IMR-90 (cell line): ENCODE results near the gene ZNF80. TPM values are rescaled to one million over a fixed set of nuclear protein-coding genes. Genes with fewer than 3 reads are reported as not detected.

Experiments used
- ATAC-seq: fragments of 200-7000 bp; cut with Tn5 transposase; 2 replicates; pipeline ENCODE4 v1.9.1; 2020; ENCODE audit warnings: low read depth, mild to moderate bottlenecking, moderate library complexity
- BruUV-seq: library from RNA; stranded (reverse); fragments of 400-500 nt; replicated peaks from 2 replicates; lab custom pipeline; 2021; lab: Mats Ljungman, UMichigan
- CTCF ChIA-PET: fragments of 300-600 bp; formaldehyde crosslinking; extraction: SDS; loops from one replicate; lab custom pipeline; 2021; ENCODE audit warnings: antibody characterized with exemption; lab: Yijun Ruan, JAX
- POLR2A ChIA-PET: fragments of 300-600 bp; sonication (Branson Sonifier 250); formaldehyde crosslinking; loops from one replicate; lab custom pipeline; 2022; ENCODE audit warnings: antibody characterized with exemption; ENCODE audit not compliant: unreplicated experiment; lab: Charles Lee
- DNase-seq: peaks from one replicate; pipeline ENCODE4 v3.0.0; 2013
- H2AFZ ChIP-seq: replicated peaks from 2 replicates; pipeline ENCODE3; 2013; ENCODE audit warnings: low read length, mild to moderate bottlenecking; ENCODE audit not compliant: poor library complexity
- H2AK5ac ChIP-seq: 2 replicates; pipeline ENCODE4 v1.6.1; 2013; ENCODE audit warnings: low read depth, low read length, inconsistent platforms
- H2AK9ac ChIP-seq: replicated peaks from 2 replicates; pipeline ENCODE3; 2013; ENCODE audit warnings: mild to moderate bottlenecking, low read depth, low read length, moderate library complexity; ENCODE audit not compliant: poor library complexity
- H2BK120ac ChIP-seq: 2 replicates; pipeline ENCODE4 v1.6.1; 2013; ENCODE audit warnings: low read depth, low read length, inconsistent platforms
- H2BK15ac ChIP-seq: 3 replicates; pipeline ENCODE4 v1.6.1; 2013; ENCODE audit warnings: low read depth, low read length, inconsistent platforms
- H2BK20ac ChIP-seq: 2 replicates; pipeline ENCODE4 v1.6.1; 2013; ENCODE audit warnings: low read depth, mild to moderate bottlenecking, inconsistent platforms, low read length, moderate library complexity
- H2BK5ac ChIP-seq: 2 replicates; pipeline ENCODE4 v1.6.1; 2013; ENCODE audit warnings: mild to moderate bottlenecking, low read depth, low read length, inconsistent platforms; ENCODE audit not compliant: poor library complexity, severe bottlenecking
- H3K14ac ChIP-seq: replicated peaks from 2 replicates; pipeline ENCODE4 v1.6.1; 2013; ENCODE audit warnings: low read depth, low read length, inconsistent platforms
- H3K18ac ChIP-seq: 2 replicates; pipeline ENCODE4 v1.6.1; 2013; ENCODE audit warnings: low read depth, low read length, control low read depth
- H3K23ac ChIP-seq: 2 replicates; pipeline ENCODE4 v1.6.1; 2013; ENCODE audit warnings: low read depth, low read length, inconsistent platforms
- H3K27ac ChIP-seq: 2 replicates; pipeline ENCODE4 v1.5.1; 2013; ENCODE audit warnings: mild to moderate bottlenecking, control low read depth, low read length; ENCODE audit not compliant: insufficient read depth
- H3K27me3 ChIP-seq: 2 replicates; pipeline ENCODE4 v1.6.1; 2013; ENCODE audit warnings: low read length; ENCODE audit not compliant: control insufficient read depth, insufficient read depth
- H3K36me3 ChIP-seq: 2 replicates; pipeline ENCODE4 v1.6.1; 2013; ENCODE audit warnings: low read length, mixed read lengths; ENCODE audit not compliant: control insufficient read depth, insufficient read depth
- H3K4ac ChIP-seq: 2 replicates; pipeline ENCODE4 v1.6.1; 2013; ENCODE audit warnings: low read depth, low read length, inconsistent platforms
- H3K4me1 ChIP-seq: 2 replicates; pipeline ENCODE4 v1.6.1; 2013; ENCODE audit warnings: low read length, mixed read lengths; ENCODE audit not compliant: control insufficient read depth, insufficient read depth
- H3K4me2 ChIP-seq: 2 replicates; pipeline ENCODE4 v1.6.1; 2013; ENCODE audit warnings: low read depth, mild to moderate bottlenecking, control low read depth, low read length, moderate library complexity
- H3K4me3 ChIP-seq: 2 replicates; pipeline ENCODE4 v1.5.1; 2013; ENCODE audit warnings: low read depth, mild to moderate bottlenecking, control low read depth, low read length, moderate library complexity; ENCODE audit not compliant: insufficient read depth
- H3K56ac ChIP-seq: 2 replicates; pipeline ENCODE4 v1.6.1; 2013; ENCODE audit warnings: low read length, inconsistent platforms; ENCODE audit not compliant: insufficient read depth; ENCODE audit errors: extremely low read depth
- H3K79me1 ChIP-seq, 2 experiments: 2 replicates each; pipeline ENCODE4 v1.6.1; 2013; ENCODE audit warnings: low read length in 2 of 2, inconsistent platforms in 1 of 2, low read depth in 1 of 2
- H3K9ac ChIP-seq: 2 replicates; pipeline ENCODE4 v1.6.1; 2013; ENCODE audit warnings: low read depth, low read length, control low read depth
- H3K9me1 ChIP-seq: 2 replicates; pipeline ENCODE4 v1.6.1; 2013; ENCODE audit warnings: low read length, inconsistent platforms; ENCODE audit not compliant: insufficient read depth
- H3K9me3 ChIP-seq: 2 replicates; pipeline ENCODE4 v1.6.1; 2013; ENCODE audit warnings: low read length; ENCODE audit not compliant: control insufficient read depth, insufficient read depth
- H4K20me1 ChIP-seq: 2 replicates; pipeline ENCODE4 v1.6.1; 2013; ENCODE audit warnings: low read length, inconsistent platforms; ENCODE audit not compliant: insufficient read depth
- H4K5ac ChIP-seq: 2 replicates; pipeline ENCODE4 v1.6.1; 2013; ENCODE audit warnings: mild to moderate bottlenecking, low read depth, low read length, control low read depth
- H4K8ac ChIP-seq, 2 experiments: 2 replicates each; pipeline ENCODE4 v1.6.1; 2013; ENCODE audit warnings: low read depth in 2 of 2, low read length in 2 of 2, control low read depth in 1 of 2, inconsistent platforms in 1 of 2
- H4K91ac ChIP-seq: 2 replicates; pipeline ENCODE4 v1.6.1; 2013; ENCODE audit warnings: low read depth, low read length, inconsistent platforms; ENCODE audit not compliant: insufficient read depth
- CEBPB ChIP-seq: IDR thresholded peaks from 2 replicates; pipeline ENCODE4 v1.6.1; 2012; ENCODE audit warnings: low read depth, low read length, improper control_type of control experiment
- RAD21 ChIP-seq: IDR thresholded peaks from 2 replicates; pipeline ENCODE4 v1.6.1; 2012; ENCODE audit warnings: low read length, improper control_type of control experiment
- WGBS, 2 experiments: methylation state at CpG; one replicate each; pipeline versions ENCODE4 v1.1.5 to v1.1.7; 2013; ENCODE audit warnings: missing lambda C conversion rate in 2 of 2; ENCODE audit not compliant: insufficient read length in 1 of 2; ENCODE audit errors: extremely low coverage in 2 of 2; 5-methylcytosine and 5-hydroxymethylcytosine counted together
- dilution Hi-C: fragments of 300-500 bp; cut with HindIII; formaldehyde crosslinking; loops from one replicate; pipeline ENCODE4 v1.14.3; 2018; ENCODE audit warnings: low sequenced_read_pairs; ENCODE audit not compliant: unreplicated experiment
- in situ Hi-C: fragments of 300-500 bp; cut with MboI; formaldehyde crosslinking; loops from 3 replicates; pipeline ENCODE4 v1.14.3; 2019; ENCODE audit warnings: low sequenced_read_pairs, inconsistent platforms, mixed read lengths
- intact Hi-C: fragments of 100-400 bp; cut with micrococcal nuclease; formaldehyde crosslinking; loops from 2 replicates; pipeline ENCODE4 v1.10.0; 2022
- polyA plus RNA-seq, 3 experiments: library from polyadenylated mRNA; depleted of rRNA; stranded (reverse); fragments of >200 nt; gene quantifications; 2 replicates each; pipeline ENCODE4 v1.2.3, GENCODE V29; 2012; ENCODE audit warnings: low replicate concordance in 1 of 3
- total RNA-seq: library from RNA; depleted of rRNA; stranded (reverse); fragments of >200 nt; gene quantifications from 2 replicates; pipeline ENCODE4 v1.2.3, GENCODE V29; 2012

The ZNF80 gene
- total and polyA plus RNA-seq, 2 of the 4 experiments (the other 2 are of a cell fraction) = not detected

DNA sequence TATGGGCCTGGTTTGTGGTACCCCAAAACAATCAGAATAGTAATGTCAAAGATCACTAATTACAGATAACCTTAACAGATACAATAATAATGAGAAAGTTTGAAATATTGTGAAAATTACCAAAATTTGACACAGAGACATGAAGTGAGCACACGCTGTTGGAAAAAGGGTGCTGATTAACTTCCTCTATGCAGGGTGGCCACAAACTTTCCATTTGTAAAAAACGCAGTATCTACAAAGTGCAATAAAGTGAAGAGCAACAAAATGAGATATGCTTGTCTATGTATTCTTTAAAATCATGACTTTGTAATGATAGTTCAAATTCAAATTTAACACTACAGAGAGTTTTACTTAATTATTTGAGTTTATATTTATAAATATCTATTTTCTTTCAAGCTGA lies 48.9 kb upstream of the ZNF80 start:
- TF ChIP-seq RAD21 (no peak), CEBPB (no peak)
- Histone ChIP-seq H3K4me2 (no peak overlapping the region), H4K8ac (no peak overlapping the region), H2AK9ac (no peak overlapping the region), H3K9ac (no peak overlapping the region), H4K91ac (no peak overlapping the region), H3K79me1 (no peaks in the 10 kb centered on the region), H3K27me3 (no peaks in the 10 kb centered on the region; the same call in 1 of the 2 replicates), H3K9me1 (peaks cover 2% of the 10 kb centered on the region; the same call in 1 of the 2 replicates), H3K4me3 (no peak overlapping the region), H4K20me1 (no peaks in the 10 kb centered on the region), H2AFZ (no peak overlapping the region), H3K4me1 (no peaks in the 10 kb centered on the region), H3K56ac (no peak overlapping the region), H3K14ac (no peak overlapping the region), H3K18ac (no peak overlapping the region), H2AK5ac (no peak overlapping the region), H3K4ac (no peak overlapping the region), H3K9me3 (no peaks in the 10 kb centered on the region), H3K36me3 (no peaks in the 10 kb centered on the region), H2BK5ac (no peak overlapping the region), H2BK15ac (no peak overlapping the region), H2BK120ac (no peak overlapping the region), H3K27ac (no peak overlapping the region), H2BK20ac (no peak overlapping the region), H3K23ac (no peak overlapping the region), H4K5ac (no peak overlapping the region)
- ATAC-seq (no peak), DNase-seq (no peak)
- BruUV-seq = no TSS peak
- intact Hi-C loops (no loop called here), dilution Hi-C loops (no loop called here), in situ Hi-C loops (no loop called here)
- WGBS, 2 experiments = no CpG with 5 or more reads among the region's 2 CpGs
- CTCF ChIA-PET = no interaction called here
- POLR2A ChIA-PET = no interaction called here
